GM12874 (cell line): Measurements from ENCODE around the gene LTBP2.

Experiments used
- TF ChIP-seq, protein P1 (sequence below): IDR thresholded peaks from 2 replicates; pipeline ENCODE4 v1.5.1; 2011; ENCODE audit warnings: low read depth, mild to moderate bottlenecking, control low read depth, low read length, moderate library complexity; ENCODE audit not compliant: insufficient read depth

LTBP2 gene

DNA sequence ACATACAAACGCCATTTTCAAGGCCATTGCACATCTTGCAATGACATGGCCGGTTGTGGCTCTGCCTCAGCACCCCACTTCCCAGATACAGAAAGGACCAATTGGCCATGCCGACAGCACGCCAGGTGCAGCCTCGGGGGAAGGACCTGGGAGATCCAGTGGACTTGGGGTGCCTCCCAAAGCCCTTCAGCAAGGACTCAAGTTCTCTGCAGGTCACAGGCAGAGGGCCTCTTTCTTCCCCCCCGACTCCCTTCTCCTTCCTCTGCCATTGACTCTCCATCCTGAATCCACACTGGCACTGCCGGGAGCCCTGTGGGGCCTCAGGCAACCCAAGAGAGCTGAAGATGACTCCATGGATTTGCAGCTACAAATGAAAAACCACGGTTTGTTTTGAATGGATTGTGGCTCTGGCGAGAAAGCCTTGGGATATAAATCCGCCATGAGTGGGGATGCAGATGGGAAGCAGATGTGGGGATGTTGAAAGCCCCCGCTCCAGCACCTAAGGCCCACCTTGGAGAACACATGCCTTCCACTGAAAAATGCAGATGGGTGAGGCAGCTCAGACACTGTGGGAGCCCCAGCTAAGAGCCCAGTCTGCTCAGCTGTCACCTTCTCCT, 35.1 kb upstream of the LTBP2 start:
- TF ChIP-seq, protein P1, sequence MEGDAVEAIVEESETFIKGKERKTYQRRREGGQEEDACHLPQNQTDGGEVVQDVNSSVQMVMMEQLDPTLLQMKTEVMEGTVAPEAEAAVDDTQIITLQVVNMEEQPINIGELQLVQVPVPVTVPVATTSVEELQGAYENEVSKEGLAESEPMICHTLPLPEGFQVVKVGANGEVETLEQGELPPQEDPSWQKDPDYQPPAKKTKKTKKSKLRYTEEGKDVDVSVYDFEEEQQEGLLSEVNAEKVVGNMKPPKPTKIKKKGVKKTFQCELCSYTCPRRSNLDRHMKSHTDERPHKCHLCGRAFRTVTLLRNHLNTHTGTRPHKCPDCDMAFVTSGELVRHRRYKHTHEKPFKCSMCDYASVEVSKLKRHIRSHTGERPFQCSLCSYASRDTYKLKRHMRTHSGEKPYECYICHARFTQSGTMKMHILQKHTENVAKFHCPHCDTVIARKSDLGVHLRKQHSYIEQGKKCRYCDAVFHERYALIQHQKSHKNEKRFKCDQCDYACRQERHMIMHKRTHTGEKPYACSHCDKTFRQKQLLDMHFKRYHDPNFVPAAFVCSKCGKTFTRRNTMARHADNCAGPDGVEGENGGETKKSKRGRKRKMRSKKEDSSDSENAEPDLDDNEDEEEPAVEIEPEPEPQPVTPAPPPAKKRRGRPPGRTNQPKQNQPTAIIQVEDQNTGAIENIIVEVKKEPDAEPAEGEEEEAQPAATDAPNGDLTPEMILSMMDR = no peak

DNA sequence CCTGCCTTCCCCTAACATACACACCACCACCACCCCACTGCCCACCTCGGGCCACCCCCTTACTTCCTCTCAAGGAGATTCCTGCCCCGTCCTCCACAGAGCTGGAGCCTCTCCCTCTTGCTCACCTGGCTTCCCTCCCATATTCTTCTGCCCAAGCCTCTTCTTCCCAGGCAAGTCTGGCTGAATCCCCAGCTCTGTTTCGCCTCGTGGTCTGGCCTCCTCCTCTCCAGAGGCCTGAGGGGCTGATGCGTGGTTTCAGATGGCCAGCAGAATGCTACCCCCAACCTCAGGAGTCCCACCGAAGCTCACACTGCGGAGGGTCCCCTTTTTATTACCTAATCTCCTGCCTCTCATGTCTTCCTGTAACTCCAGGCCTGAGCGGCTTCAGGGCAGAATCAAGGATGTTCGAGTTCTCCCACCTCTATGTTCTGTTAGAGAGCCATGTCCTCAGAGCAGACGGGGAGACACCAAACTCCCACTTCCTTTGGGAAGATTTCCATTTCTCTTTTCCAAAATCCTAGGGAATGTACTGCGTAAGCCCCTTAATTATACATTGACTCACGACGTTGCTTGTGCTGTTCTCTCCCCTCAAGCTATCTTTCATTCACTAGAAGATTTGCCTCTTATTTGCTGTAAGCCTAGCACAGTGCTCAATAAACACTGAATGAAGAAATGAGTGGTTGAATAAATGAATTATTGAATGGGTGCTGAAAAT, 33.9 kb upstream of the LTBP2 start:
- TF ChIP-seq, protein P1 = no peak

DNA sequence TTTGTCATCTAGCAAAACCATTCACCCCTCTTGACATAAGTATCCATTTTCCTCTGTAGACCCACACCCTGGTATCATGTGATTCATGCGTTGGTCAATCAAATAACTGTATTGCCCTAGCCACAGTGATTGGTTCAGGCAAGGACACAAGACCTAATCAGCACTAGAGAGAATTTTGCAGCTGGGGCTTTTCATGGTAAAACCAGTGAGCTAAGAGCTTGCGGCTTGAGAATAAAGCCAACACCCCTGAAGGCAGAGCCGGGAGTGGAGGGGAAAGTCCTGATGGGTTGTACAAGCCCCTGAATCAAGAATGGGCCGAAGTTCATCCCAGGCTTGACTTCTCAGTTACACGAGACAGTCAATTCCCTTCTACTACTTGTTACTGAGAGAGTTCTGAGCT, 33.2 kb upstream of the LTBP2 start:
- TF ChIP-seq, protein P1 = no peak

DNA sequence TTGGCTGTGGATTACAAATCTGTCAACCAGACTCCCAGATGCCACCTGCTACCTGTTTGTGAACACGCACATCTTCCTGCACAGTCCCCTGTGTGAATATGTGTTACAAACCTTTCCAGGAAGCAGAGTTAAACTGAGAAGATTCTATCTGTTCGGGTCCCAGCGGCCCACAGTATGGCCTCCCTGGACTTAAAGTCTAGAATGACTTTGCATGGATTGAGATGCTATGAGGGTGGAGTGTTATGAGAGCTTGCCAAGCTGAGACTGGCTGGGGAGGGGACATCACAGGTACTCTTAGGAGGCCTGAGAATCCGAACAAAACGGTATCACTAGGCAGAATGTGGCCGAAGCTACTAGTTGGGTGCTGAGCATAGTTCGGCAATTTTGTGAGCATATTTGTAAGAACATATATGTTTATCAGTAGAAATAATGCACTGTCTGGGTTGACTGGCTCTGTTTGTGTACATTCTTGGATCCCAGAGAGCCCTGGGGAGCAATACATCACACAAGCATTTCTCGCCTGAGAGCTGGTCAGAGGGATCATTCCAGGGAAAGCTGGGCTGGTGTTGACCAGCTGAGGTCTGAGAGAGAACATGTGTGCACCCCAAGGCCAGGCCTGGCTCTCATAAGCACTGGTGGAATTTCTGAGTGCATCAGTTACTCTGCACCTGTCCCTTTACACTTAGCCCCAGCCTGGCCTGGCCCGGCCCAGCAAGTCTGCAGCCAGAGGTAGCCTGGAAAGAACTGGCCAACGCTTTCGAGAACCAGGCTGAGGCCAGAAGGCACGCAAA, 29.8 kb upstream of the LTBP2 start:
- TF ChIP-seq, protein P1 = no peak

DNA sequence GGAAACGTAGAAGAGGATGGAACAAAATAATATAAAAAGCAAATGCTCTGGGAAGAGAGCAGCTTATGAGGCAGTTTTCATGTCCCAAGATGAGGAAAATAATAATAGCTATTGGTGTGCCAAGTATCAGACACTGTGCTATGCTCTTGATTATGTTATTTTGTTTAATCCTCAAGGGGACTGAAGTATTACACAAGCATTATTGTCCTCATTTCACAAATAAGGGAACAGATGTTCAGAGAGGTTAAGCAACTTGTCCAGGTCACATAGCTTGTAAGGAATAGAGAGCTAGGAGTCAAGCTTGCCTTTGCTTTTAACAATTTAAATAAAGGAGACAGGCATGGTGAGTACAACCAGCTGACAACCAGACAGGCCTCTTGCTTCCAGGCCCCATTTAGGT, 26.9 kb upstream of the LTBP2 start:
- TF ChIP-seq, protein P1 = no peak

DNA sequence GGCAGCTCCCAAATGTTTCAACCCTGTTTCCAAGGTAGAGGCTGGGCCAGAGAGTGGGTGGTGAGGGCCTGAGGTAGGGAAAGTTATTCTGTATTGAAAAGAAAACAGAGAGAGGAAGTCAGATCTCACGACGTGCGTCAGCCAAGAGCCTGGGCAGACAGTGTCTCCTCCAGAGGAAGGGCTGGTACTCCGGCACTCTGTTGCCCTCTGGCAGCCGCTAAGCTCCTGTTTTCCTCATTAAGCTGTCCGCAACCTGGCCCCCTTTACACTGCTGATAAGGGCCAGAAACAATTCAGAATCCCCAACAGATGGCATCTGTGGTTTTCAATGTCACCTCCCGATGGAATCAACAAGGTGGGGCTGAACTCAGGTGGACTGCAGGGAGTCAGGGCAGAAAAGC, 26.0 kb upstream of the LTBP2 start:
- TF ChIP-seq, protein P1 = no peak

DNA sequence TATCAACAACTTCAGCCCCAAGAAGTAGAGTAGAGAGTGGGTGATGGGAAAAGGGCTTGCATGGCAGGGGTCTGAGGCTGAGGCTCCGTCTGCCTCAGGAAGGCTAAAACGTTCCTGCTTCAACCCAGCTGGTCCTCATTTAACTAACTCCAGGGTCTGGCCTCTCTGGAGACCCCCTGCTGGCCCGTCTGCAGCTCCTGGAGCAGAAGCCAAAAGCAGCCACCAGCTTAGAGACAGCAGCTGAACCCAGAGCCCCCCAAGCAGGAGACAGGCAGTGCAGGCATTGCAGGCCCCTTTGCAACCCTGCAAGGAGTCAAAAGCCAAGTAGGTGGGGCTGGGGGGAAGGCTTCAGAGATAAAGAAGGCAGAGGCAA, 25.1 kb upstream of the LTBP2 start:
- TF ChIP-seq, protein P1 = no peak
